Adrenal gland (tissue), 12 donors: ENCODE measurements around the gene GLYR1. TPM values are rescaled to one million over a fixed set of nuclear protein-coding genes. Genes with fewer than 3 reads are reported as not detected.

Source experiments
- DNase-seq, 7 donors: peaks; one replicate each; pipeline ENCODE4 v3.0.0-alpha.2; 2019 to 2020
- H3K27ac ChIP-seq, 5 donors: fragments of 200-600 bp; sonication (generic) in 4 of 5; 1 replicate in 3 of 5; 2 replicates in 2 of 5; pipeline versions ENCODE4 v1.5.1 to v1.8.0; 2016 to 2020; ENCODE audit warnings: mild to moderate bottlenecking in 1 of 5
- H3K27me3 ChIP-seq: fragments of 200-600 bp; 2 replicates; pipeline ENCODE4 v1.8.0; 2021
- H3K36me3 ChIP-seq, 2 donors: fragments of 200-600 bp; replicated peaks in 1 of 2; 1 replicate in 1 of 2; 2 replicates in 1 of 2; pipeline versions ENCODE4 v1.5.1 to v1.8.0; 2018 to 2022
- H3K4me1 ChIP-seq, 2 donors: fragments of 200-600 bp; replicated peaks in 1 of 2; 1 replicate in 1 of 2; 2 replicates in 1 of 2; pipeline versions ENCODE4 v1.5.1 to v1.8.0; 2018 to 2021
- H3K4me3 ChIP-seq, 4 donors: fragments of 200-600 bp; sonication (generic) in 3 of 4; one replicate each; pipeline ENCODE4 v1.5.1; 2016 to 2018
- H3K9me3 ChIP-seq, 3 donors: fragments of 200-600 bp; sonication (generic) in 1 of 3; replicated peaks in 1 of 3; 1 replicate in 2 of 3; 2 replicates in 1 of 3; pipeline versions ENCODE4 v1.5.1 to v1.8.0; 2016 to 2021
- POLR2A ChIP-seq, 2 donors: fragments of 450-650 bp; IDR thresholded peaks; one replicate each; pipeline ENCODE4 v1.6.1; 2017; ENCODE audit warnings: antibody characterized with exemption in 2 of 2, mild to moderate bottlenecking in 2 of 2, moderate library complexity in 1 of 2
- WGBS, 4 donors: extraction: QIAGEN DNeasy Blood & Tissue Kit in 2 of 4; methylation state at CpG; one replicate each; pipeline versions ENCODE4 v1.1.5 to v1.1.7; 2013 to 2017; 5-methylcytosine and 5-hydroxymethylcytosine counted together
- intact Hi-C, 2 donors: fragments of 100-400 bp; cut with DNase I; formaldehyde crosslinking; loops; one replicate each; pipeline versions ENCODE4 v1.14.1 to v1.15.0; 2022 to 2023
- polyA plus RNA-seq, 3 donors: library from polyadenylated mRNA; stranded (reverse); fragments of 200-250 nt in 2 of 3; fragments of 350-450 nt in 1 of 3; fragmentation: Illumina TruSeq in 1 of 3; extraction: RNeasy Lipid Tissue Mini Kit (QIAGEN cat#74804) in 1 of 3; gene quantifications; one replicate each; pipeline ENCODE4 v1.2.3, GENCODE V29; 2013 to 2014
- total RNA-seq, 9 donors: library from RNA; depleted of rRNA in 4 of 9; stranded (reverse); fragments of >200 nt in 4 of 9; fragments of 120-200 nt in 1 of 9; fragmentation: NEBNext Ultra II Directional in 1 of 9; extraction: Animal tissue kit (Norgen Biotek cat#: 25700) in 1 of 9; gene quantifications; one replicate each; pipeline versions ENCODE4 v1.1.0 to v1.2.4, GENCODE V29; 2013 to 2023
- TF ChIP-seq, protein P1 (sequence below), 6 experiments: fragments of 450-650 bp in 4 of 6; fragments of 200-600 bp in 2 of 6; sonication (generic) in 1 of 6; IDR thresholded peaks; 1 replicate in 5 of 6; 2 replicates in 1 of 6; pipeline versions ENCODE4 v1.5.1 to v1.8.0; 2016 to 2021; ENCODE audit warnings: antibody characterized with exemption in 6 of 6, mild to moderate bottlenecking in 2 of 6, moderate library complexity in 1 of 6
- donor health status: healthy with polysubstance abuse.
- donor health status: Bipolar disorder and iron deficiency.
- donor health status: DM: yes; HTN: yes; CAD: no.
- donor health status: DM: no; HTN: no; CAD: no.
- donor health status: DM: no; HTN: no; CAD: no.
- donor health status: DM: yes; HTN: yes; CAD: no.

GLYR1 gene
- total and polyA plus RNA-seq, 12 donors = 39.3 to 118 (median 69.1) TPM

DNA sequence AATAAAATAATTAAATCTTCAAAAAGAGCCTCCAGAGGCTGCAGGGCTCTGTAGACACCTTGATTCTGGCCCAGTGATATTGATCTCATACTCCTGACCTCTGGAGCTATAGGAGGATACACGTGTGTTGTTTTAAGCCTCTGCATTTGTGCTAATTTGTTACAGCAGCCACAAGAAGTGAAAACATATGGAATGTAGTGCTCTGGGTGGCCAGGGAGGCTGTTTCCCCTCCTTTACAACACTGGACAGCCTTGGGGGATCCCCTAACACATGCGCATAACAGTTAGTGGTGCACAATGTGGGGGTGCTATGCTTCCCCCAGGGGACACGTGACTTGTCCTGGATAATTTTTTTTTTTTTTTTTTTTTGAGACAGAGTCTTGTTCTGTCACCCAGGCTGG, 75.4 kb downstream of the GLYR1 start:
- Histone ChIP-seq H3K27me3 (no peaks in the 10 kb centered on the region), H3K27ac (no peak overlapping the region), H3K9me3 (no peaks in the 10 kb centered on the region), H3K4me1 (peaks cover 13 to 16% of the 10 kb centered on the region in 2 donors), H3K4me3 (no peak overlapping the region), H3K36me3 (no peaks in the 10 kb centered on the region)
- intact Hi-C loops = no loop called here
- TF ChIP-seq, protein P1, sequence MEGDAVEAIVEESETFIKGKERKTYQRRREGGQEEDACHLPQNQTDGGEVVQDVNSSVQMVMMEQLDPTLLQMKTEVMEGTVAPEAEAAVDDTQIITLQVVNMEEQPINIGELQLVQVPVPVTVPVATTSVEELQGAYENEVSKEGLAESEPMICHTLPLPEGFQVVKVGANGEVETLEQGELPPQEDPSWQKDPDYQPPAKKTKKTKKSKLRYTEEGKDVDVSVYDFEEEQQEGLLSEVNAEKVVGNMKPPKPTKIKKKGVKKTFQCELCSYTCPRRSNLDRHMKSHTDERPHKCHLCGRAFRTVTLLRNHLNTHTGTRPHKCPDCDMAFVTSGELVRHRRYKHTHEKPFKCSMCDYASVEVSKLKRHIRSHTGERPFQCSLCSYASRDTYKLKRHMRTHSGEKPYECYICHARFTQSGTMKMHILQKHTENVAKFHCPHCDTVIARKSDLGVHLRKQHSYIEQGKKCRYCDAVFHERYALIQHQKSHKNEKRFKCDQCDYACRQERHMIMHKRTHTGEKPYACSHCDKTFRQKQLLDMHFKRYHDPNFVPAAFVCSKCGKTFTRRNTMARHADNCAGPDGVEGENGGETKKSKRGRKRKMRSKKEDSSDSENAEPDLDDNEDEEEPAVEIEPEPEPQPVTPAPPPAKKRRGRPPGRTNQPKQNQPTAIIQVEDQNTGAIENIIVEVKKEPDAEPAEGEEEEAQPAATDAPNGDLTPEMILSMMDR (IDR thresholded peaks at IDR 0.05) = no peak
- no peak for DNase-seq
- WGBS, 4 donors = 52 to 80% (median 58%) methylated on average over 2 to 3 of the region's 3 CpGs

DNA sequence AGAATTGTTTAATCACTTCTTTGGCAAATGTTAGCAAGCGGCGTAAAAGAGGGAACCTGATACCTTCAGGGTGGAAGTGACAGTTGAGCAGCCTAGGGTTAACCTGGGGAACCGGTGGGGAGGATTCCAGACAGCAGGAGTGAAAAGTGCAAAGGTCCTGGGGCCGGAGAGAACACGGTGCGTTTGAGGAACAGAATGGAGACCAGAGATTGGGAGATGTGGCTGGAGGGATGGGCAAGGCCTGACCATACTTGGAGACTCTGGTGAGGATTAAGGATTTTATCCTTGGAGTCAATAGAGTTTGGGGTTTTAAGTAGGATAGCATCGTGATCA, 77.8 kb downstream of the GLYR1 start:
- Histone ChIP-seq H3K36me3 (peaks cover 0 to 10% of the 10 kb centered on the region in 2 donors), H3K27ac (peak overlapping the region in 1 of 5 donors; percentile 83), H3K27me3 (no peaks in the 10 kb centered on the region), H3K4me3 (peak overlapping the region in 2 of 4 donors; percentile 50 to 54), H3K9me3 (no peaks in the 10 kb centered on the region), H3K4me1 (peaks cover 21 to 31% of the 10 kb centered on the region in 2 donors)
- no peak for DNase-seq
- TF ChIP-seq, protein P1 (IDR thresholded peaks at IDR 0.05) = no peak
- TF ChIP-seq POLR2A (IDR thresholded peaks at IDR 0.05) = no peak
- intact Hi-C loops = no loop called here
- 51 to 57% (median 54%) methylated on average over 7 of the region's 7 CpGs for WGBS, 4 donors

DNA sequence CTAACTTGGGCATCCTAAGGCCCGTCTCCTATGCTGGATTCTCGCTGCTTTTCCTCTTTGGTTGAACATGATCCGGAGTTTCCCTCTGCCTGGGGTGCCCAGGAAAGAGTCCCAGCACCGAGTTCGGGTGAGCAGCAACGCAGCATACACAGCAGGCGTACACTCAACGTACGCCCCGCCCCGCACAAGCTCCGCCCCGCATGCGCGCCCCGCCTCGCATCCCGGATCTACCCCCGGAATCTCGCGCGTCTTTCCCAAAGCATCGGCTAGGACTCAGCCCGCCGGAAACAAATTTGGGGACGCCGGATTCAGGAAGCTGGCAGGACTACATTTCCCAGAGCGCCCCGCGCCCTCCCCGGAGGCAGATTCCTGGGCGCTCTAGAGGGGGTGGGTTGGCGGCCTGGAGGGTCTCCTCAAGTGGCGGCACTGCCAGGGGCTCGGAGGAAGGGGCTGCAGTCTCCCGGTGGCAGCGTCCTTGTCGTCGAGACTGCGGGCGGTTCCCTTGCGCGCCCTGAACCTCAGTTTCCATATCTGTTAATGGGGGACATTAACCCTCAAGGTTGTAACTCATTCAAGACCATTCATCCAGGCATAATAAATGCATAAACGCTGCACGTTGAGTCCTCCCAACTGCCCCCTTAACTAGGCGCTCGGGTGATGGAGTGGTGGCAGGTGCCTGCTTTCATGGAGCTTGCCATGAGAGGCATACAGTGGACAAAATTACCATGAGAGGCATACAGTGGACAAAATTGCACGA, 78.4 kb downstream of the GLYR1 start:
- intact Hi-C loops = no loop called here
- peak; percentile 31 to 86 for TF ChIP-seq POLR2A (IDR thresholded peaks at IDR 0.05)
- TF ChIP-seq, protein P1 (IDR thresholded peaks at IDR 0.05) = no peak
- peak; percentile 97 to 99 (median 97) for DNase-seq
- Histone ChIP-seq H3K4me1 (peaks cover 21 to 31% of the 10 kb centered on the region in 2 donors), H3K27me3 (no peaks in the 10 kb centered on the region), H3K4me3 (peak overlapping the region in 3 of 4 donors; percentile 20 to 54 (median 50)), H3K36me3 (peaks cover 0 to 16% of the 10 kb centered on the region in 2 donors), H3K27ac (peak overlapping the region; percentile 37 to 91 (median 83)), H3K9me3 (no peaks in the 10 kb centered on the region)
- WGBS, 4 donors = 4 to 11% (median 5%) methylated on average over 11 to 48 of the region's 48 CpGs

DNA sequence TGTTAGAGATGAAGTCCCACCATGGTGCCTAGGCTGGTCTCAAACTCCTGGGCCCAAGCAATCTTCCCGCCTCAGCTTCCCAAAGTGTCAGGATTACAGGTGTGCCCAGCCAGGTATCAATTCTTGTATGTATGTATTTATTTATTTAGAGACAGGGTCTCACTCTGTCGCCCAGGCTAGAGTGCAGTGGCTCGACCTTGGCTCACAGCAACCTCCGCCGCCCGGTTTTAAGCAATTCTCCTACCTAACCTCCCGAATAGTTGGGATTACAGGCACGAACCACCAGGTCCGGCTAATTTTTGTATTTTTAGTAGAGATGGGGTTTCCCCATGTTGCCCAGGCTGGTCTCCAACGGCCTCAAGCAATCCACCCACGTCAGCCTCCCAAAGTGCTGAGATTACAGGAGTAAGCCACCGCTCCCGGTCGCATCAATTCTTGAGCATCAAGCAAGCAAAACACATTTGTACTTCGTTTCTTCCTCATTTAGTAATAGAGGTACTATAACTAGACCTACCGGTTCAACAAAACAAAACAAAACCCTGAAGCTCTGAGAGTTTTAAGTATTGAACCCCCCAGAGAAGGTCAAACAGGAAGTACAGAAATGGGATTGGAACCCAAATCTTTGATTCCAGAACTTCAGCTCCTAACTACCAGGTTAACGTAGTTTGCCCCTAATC, 79.1 kb downstream of the GLYR1 start:
- Histone ChIP-seq H3K4me3 (peak overlapping the region in 2 of 4 donors; percentile 50 to 54), H3K36me3 (peaks cover 0 to 23% of the 10 kb centered on the region in 2 donors), H3K4me1 (peaks cover 21 to 31% of the 10 kb centered on the region in 2 donors), H3K27ac (peak overlapping the region; percentile 37 to 91 (median 83)), H3K27me3 (no peaks in the 10 kb centered on the region), H3K9me3 (no peaks in the 10 kb centered on the region)
- intact Hi-C loops = no loop called here
- DNase-seq = peak in 6 of 7 donors; percentile 48 to 76 (median 62)
- WGBS, 4 donors = 27 to 46% (median 37%) methylated on average over 17 of the region's 17 CpGs
- no peak for TF ChIP-seq POLR2A (IDR thresholded peaks at IDR 0.05)
- TF ChIP-seq, protein P1 (IDR thresholded peaks at IDR 0.05) = no peak
